ENCODE data around the gene SEMA3F.

Gene SEMA3F

DNA sequence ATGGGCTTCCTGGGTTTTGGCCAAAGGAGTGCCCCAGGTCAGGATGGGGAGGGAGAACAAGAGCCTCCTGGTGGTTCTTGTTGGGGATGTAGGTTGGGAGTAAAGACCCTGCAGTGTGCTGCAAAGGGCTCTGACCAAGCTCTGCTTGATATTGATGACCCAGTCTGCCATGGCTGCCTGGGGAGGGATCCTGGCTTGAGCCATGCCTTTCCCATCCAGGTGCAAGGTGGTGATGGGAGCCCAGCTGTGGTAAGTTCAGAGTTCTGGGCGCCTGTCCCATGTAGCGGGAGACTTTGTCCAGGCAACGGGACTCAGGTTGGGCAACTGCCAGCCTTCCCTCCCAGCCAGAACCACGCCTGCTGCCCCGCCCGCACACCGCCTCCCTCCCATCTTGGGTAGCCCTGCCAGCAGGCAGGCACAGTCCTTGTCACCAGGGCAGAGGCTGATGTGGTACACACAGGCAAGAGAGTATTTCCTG is 83.5 kb downstream of the SEMA3F start:
- 94% methylated on average over 7 of the region's 7 CpGs for WGBS
- H3K27ac ChIP-seq (ENCODE audit: low read depth, low read length): peak overlapping the region; percentile 46; the same call in 1 of the 2 replicates
- peak overlapping the region; percentile 86 for H3K4me3 ChIP-seq (ENCODE audit: low read length)
- no peaks in the 10 kb centered on the region for H3K27me3 ChIP-seq (ENCODE audit: insufficient read depth, low read length)
- no peaks in the 10 kb centered on the region for H3K36me3 ChIP-seq (ENCODE audit: insufficient read depth, low read length)
- H3K9ac ChIP-seq (ENCODE audit: low read depth, low read length): no peak overlapping the region
- H3K9me3 ChIP-seq (ENCODE audit: insufficient read depth, low read depth, low read length): no peaks in the 10 kb centered on the region
- H3K4me1 ChIP-seq (ENCODE audit: insufficient read depth, low read length): peaks cover 41% of the 10 kb centered on the region
